Esophagus squamous epithelium (tissue), 5 donors: ENCODE measurements around the gene LCOR. TPM values are rescaled to one million over a fixed set of nuclear protein-coding genes. Genes with fewer than 3 reads are reported as not detected.
A peak's percentile ranks its signal among the peaks of the same experiment; 100 is the strongest.

Experiments used
- DNase-seq: peaks from one replicate; lab custom pipeline; 2025; lab: John Stamatoyannopoulos, UW
- H3K27ac ChIP-seq, 4 donors: fragments of 200-600 bp; sonication (generic); one replicate each; pipeline ENCODE4 v1.5.1; 2016 to 2019; ENCODE audit warnings: mild to moderate bottlenecking in 1 of 4
- H3K27me3 ChIP-seq, 4 donors: fragments of 200-600 bp; sonication (generic); 1 replicate in 3 of 4; 2 replicates in 1 of 4; pipeline versions ENCODE4 v1.5.1 to v1.6.0; 2017 to 2021; ENCODE audit warnings: antibody characterized with exemption in 1 of 4
- H3K36me3 ChIP-seq, 3 donors: fragments of 200-600 bp; sonication (generic); one replicate each; pipeline ENCODE4 v1.5.1; 2016 to 2019
- H3K4me1 ChIP-seq, 3 donors: fragments of 200-600 bp; sonication (generic); one replicate each; pipeline ENCODE4 v1.5.1; 2017 to 2019
- H3K4me3 ChIP-seq, 4 donors: fragments of 200-600 bp; sonication (generic); 1 replicate in 3 of 4; 2 replicates in 1 of 4; pipeline ENCODE4 v1.5.1; 2016 to 2019; ENCODE audit warnings: mild to moderate bottlenecking in 2 of 4, moderate library complexity in 1 of 4
- H3K9me3 ChIP-seq, 3 donors: fragments of 200-600 bp; sonication (generic); one replicate each; pipeline ENCODE4 v1.5.1; 2016 to 2019
- CTCF ChIP-seq, 6 experiments: fragments of 450-650 bp in 4 of 6; fragments of 200-600 bp in 2 of 6; sonication (generic) in 2 of 6; IDR thresholded peaks; one replicate each; pipeline ENCODE4 v1.5.1; 2016 to 2019; ENCODE audit warnings: antibody characterized with exemption in 6 of 6, mild to moderate bottlenecking in 4 of 6, moderate library complexity in 4 of 6
- POLR2A ChIP-seq, 4 donors: fragments of 450-650 bp; IDR thresholded peaks; one replicate each; pipeline ENCODE4 v1.6.1; 2017; ENCODE audit warnings: antibody characterized with exemption in 4 of 4, mild to moderate bottlenecking in 4 of 4, moderate library complexity in 3 of 4
- WGBS, 2 donors: methylation state at CpG; one replicate each; pipeline ENCODE4 v1.1.5; 2018; 5-methylcytosine and 5-hydroxymethylcytosine counted together
- intact Hi-C: fragments of 100-400 bp; cut with DNase I; formaldehyde crosslinking; loops from one replicate; pipeline ENCODE4 v1.15.0; 2022
- total RNA-seq, 4 donors: library from RNA; depleted of rRNA; stranded (reverse); fragments of >200 nt; gene quantifications; one replicate each; pipeline ENCODE4 v1.1.0, GENCODE V29; 2016
- donor health status: DM: yes; HTN: yes; CAD: no.

LCOR gene
- total RNA-seq, 4 donors from 2014 or later: 16.9 to 112 (median 30.4) TPM

- no peak for TF ChIP-seq POLR2A (IDR thresholded peaks at IDR 0.05)
- TF ChIP-seq CTCF (IDR thresholded peaks at IDR 0.05): no peak
- H3K4me1 ChIP-seq: peaks cover 0 to 50% (median 4%) of the 10 kb centered on the region in 3 donors
- H3K36me3 ChIP-seq: peaks cover 0 to 15% (median 0%) of the 10 kb centered on the region in 3 donors
- WGBS, 2 donors: 87 to 90% methylated on average over 2 of the region's 2 CpGs
- no peaks in the 10 kb centered on the region for H3K27me3 ChIP-seq
- H3K9me3 ChIP-seq: no peaks in the 10 kb centered on the region
- no peak for DNase-seq
- no peak overlapping the region for H3K4me3 ChIP-seq
- intact Hi-C loops: no loop called here
- no peak overlapping the region for H3K27ac ChIP-seq
Observed at GRCh38 chr10:96880575-96880974, 48.5 kb downstream of the LCOR start.

GRCh38 chr10:96889415-96890171, 57.5 kb downstream of the LCOR start:
- no peak for TF ChIP-seq POLR2A (IDR thresholded peaks at IDR 0.05)
- no peak for TF ChIP-seq CTCF (IDR thresholded peaks at IDR 0.05)
- DNase-seq: no peak
- 79 to 87% methylated on average over 12 of the region's 12 CpGs for WGBS, 2 donors
- H3K4me1 ChIP-seq: peaks cover 0 to 35% (median under 1%) of the 10 kb centered on the region in 3 donors
- H3K27me3 ChIP-seq: no peaks in the 10 kb centered on the region
- intact Hi-C loops: no loop called here
- H3K9me3 ChIP-seq: peaks cover 0 to 7% (median 0%) of the 10 kb centered on the region in 3 donors
- H3K36me3 ChIP-seq: peaks cover 0 to 29% (median 0%) of the 10 kb centered on the region in 3 donors
- H3K4me3 ChIP-seq: no peak overlapping the region
- peak overlapping the region in 3 of 4 donors; percentile 49 to 74 (median 69) for H3K27ac ChIP-seq

- H3K9me3 ChIP-seq: peaks cover 0 to 7% (median 0%) of the 10 kb centered on the region in 3 donors
- no peak overlapping the region for H3K4me3 ChIP-seq
- 54 to 78% methylated on average over 1 of the region's 1 CpG for WGBS, 2 donors
- H3K36me3 ChIP-seq: peaks cover 0 to 29% (median 0%) of the 10 kb centered on the region in 3 donors
- no peak for DNase-seq
- TF ChIP-seq POLR2A (IDR thresholded peaks at IDR 0.05): no peak
- TF ChIP-seq CTCF (IDR thresholded peaks at IDR 0.05): no peak
- H3K4me1 ChIP-seq: peaks cover 0 to 29% (median 0%) of the 10 kb centered on the region in 3 donors
- H3K27me3 ChIP-seq: no peaks in the 10 kb centered on the region
- peak overlapping the region in 3 of 4 donors; percentile 49 to 74 (median 69) for H3K27ac ChIP-seq
- intact Hi-C loops: no loop called here
Observed at GRCh38 chr10:96890172-96890513, 58.0 kb downstream of the LCOR start.

GRCh38 chr10:96890580-96890979, 58.5 kb downstream of the LCOR start:
- no peak overlapping the region for H3K4me3 ChIP-seq
- peak overlapping the region in 3 of 4 donors; percentile 49 to 74 (median 63) for H3K27ac ChIP-seq
- peaks cover 0 to 29% (median 0%) of the 10 kb centered on the region in 3 donors for H3K4me1 ChIP-seq
- no peak for DNase-seq
- peaks cover 0 to 28% (median 0%) of the 10 kb centered on the region in 3 donors for H3K36me3 ChIP-seq
- no peaks in the 10 kb centered on the region for H3K27me3 ChIP-seq
- TF ChIP-seq CTCF (IDR thresholded peaks at IDR 0.05): no peak
- TF ChIP-seq POLR2A (IDR thresholded peaks at IDR 0.05): no peak
- H3K9me3 ChIP-seq: peaks cover 0 to 7% (median 0%) of the 10 kb centered on the region in 3 donors
- intact Hi-C loops: no loop called here
- 58 to 89% methylated on average over 3 of the region's 3 CpGs for WGBS, 2 donors

GRCh38 chr10:96891840-96892239, 59.7 kb downstream of the LCOR start:
- H3K27me3 ChIP-seq: no peaks in the 10 kb centered on the region
- peaks cover 0 to 36% (median 0%) of the 10 kb centered on the region in 3 donors for H3K4me1 ChIP-seq
- DNase-seq: no peak
- 74 to 75% methylated on average over 4 of the region's 4 CpGs for WGBS, 2 donors
- peaks cover 0 to 7% (median 0%) of the 10 kb centered on the region in 3 donors for H3K9me3 ChIP-seq
- H3K4me3 ChIP-seq: no peak overlapping the region
- TF ChIP-seq POLR2A (IDR thresholded peaks at IDR 0.05) (no peak), CTCF (IDR thresholded peaks at IDR 0.05) (no peak)
- H3K27ac ChIP-seq: no peak overlapping the region
- H3K36me3 ChIP-seq: peaks cover 0 to 16% (median 0%) of the 10 kb centered on the region in 3 donors
- intact Hi-C loops: no loop called here
